Endodermal cell (in vitro differentiated cells): ENCODE measurements around the gene MARVELD3. TPM values are rescaled to one million over a fixed set of nuclear protein-coding genes. Genes with fewer than 3 reads are reported as not detected.
A peak's percentile ranks its signal among the peaks of the same experiment; 100 is the strongest.

ENCODE experiments used
- DNase-seq: peaks from one replicate; pipeline ENCODE4 v3.0.0-alpha.2; 2017
- H3K27ac ChIP-seq: 2 replicates; pipeline ENCODE4 v1.5.1; 2013; ENCODE audit warnings: mild to moderate bottlenecking, low read depth, low read length, moderate library complexity
- H3K27me3 ChIP-seq: 2 replicates; pipeline ENCODE4 v1.6.1; 2013; ENCODE audit warnings: mild to moderate bottlenecking, low read length, moderate library complexity; ENCODE audit not compliant: insufficient read depth, control insufficient read depth, poor library complexity, severe bottlenecking
- H3K36me3 ChIP-seq: 2 replicates; pipeline ENCODE4 v1.7.0; 2013; ENCODE audit warnings: mild to moderate bottlenecking, low read length, moderate library complexity; ENCODE audit not compliant: control insufficient read depth, insufficient read depth
- H3K4me1 ChIP-seq: one replicate; pipeline ENCODE4 v1.7.0; 2013; ENCODE audit warnings: low read length; ENCODE audit not compliant: control insufficient read depth, insufficient read depth
- H3K4me3 ChIP-seq: 2 replicates; pipeline ENCODE4 v1.5.1; 2013; ENCODE audit warnings: mild to moderate bottlenecking, low read length, moderate library complexity
- H3K9ac ChIP-seq: 2 replicates; pipeline ENCODE4 v1.6.1; 2013; ENCODE audit warnings: mild to moderate bottlenecking, low read length, moderate library complexity; ENCODE audit not compliant: poor library complexity, severe bottlenecking; ENCODE audit errors: extremely low read depth
- H3K9me3 ChIP-seq: 2 replicates; pipeline ENCODE4 v1.6.1; 2013; ENCODE audit warnings: mild to moderate bottlenecking, low read length, moderate library complexity; ENCODE audit not compliant: control insufficient read depth
- H3K27ac Mint-ChIP-seq: 2 replicates; pipeline ENCODE4 v1.8.0; 2020; ENCODE audit warnings: mixed read lengths
- H3K27me3 Mint-ChIP-seq: 2 replicates; pipeline ENCODE4 v1.8.0; 2021; ENCODE audit warnings: mild to moderate bottlenecking, mixed read lengths; ENCODE audit not compliant: insufficient read depth
- H3K36me3 Mint-ChIP-seq: 2 replicates; pipeline ENCODE4 v1.8.0; 2020; ENCODE audit warnings: low read depth, mixed read lengths
- H3K4me1 Mint-ChIP-seq: 2 replicates; pipeline ENCODE4 v1.8.0; 2020; ENCODE audit warnings: mixed read lengths
- H3K4me3 Mint-ChIP-seq: 2 replicates; pipeline ENCODE4 v1.8.0; 2020; ENCODE audit warnings: mild to moderate bottlenecking, moderate library complexity, mixed read lengths
- H3K9me3 Mint-ChIP-seq: 2 replicates; pipeline ENCODE4 v1.8.0; 2020; ENCODE audit warnings: mild to moderate bottlenecking, mixed read lengths
- CTCF ChIP-seq: fragments of 200-600 bp; sonication (generic); conservative IDR thresholded peaks from 2 replicates; pipeline ENCODE4 v1.5.0; 2021; ENCODE audit warnings: antibody characterized with exemption, mild to moderate bottlenecking
- WGBS, 2 experiments: methylation state at CpG; one replicate each; pipeline versions ENCODE4 v1.1.5 to v1.1.7; 2013; ENCODE audit warnings: missing lambda C conversion rate in 2 of 2, mixed read lengths in 1 of 2; ENCODE audit not compliant: insufficient coverage in 1 of 2, insufficient read length in 1 of 2; 5-methylcytosine and 5-hydroxymethylcytosine counted together
- total RNA-seq, 2 donors: library from RNA; stranded (reverse); fragmentation: NEBNext Ultra II Directional in 1 of 2; extraction: Animal tissue kit (Norgen Biotek cat#: 25700) in 1 of 2; gene quantifications; 2 replicates in 1 of 2; 3 replicates in 1 of 2; pipeline ENCODE4 v1.2.1, GENCODE V29; 2021

The MARVELD3 gene
- total RNA-seq, 2 donors from 2014 or later: 17.6 to 21.8 TPM

GRCh38 chr16:71590584-71590983 lies 35.4 kb upstream of the MARVELD3 start:
- Mint-ChIP-seq H3K4me1 (peaks cover 9% of the 10 kb centered on the region), H3K27me3 (peaks cover 17% of the 10 kb centered on the region)
- no peaks in the 10 kb centered on the region for H3K27me3 ChIP-seq

GRCh38 chr16:71591917-71592316 lies 34.1 kb upstream of the MARVELD3 start:
- no peaks in the 10 kb centered on the region for H3K4me1 ChIP-seq
- 83 to 97% methylated on average over 1 to 2 of the region's 3 CpGs for WGBS, 2 experiments
- H3K4me1 Mint-ChIP-seq: peaks cover 9% of the 10 kb centered on the region
- no peak overlapping the region for H3K4me3 ChIP-seq
- no peaks in the 10 kb centered on the region for H3K9me3 ChIP-seq
- no peak overlapping the region for H3K9ac ChIP-seq
- no peak overlapping the region for H3K27ac ChIP-seq
- H3K9me3 Mint-ChIP-seq: peaks cover 16% of the 10 kb centered on the region
- H3K27me3 ChIP-seq: no peaks in the 10 kb centered on the region
- no peak overlapping the region for H3K4me3 Mint-ChIP-seq
- peaks cover 16% of the 10 kb centered on the region for H3K27me3 Mint-ChIP-seq
- TF ChIP-seq CTCF: no peak
- no peaks in the 10 kb centered on the region for H3K36me3 ChIP-seq
- no peak overlapping the region for H3K27ac Mint-ChIP-seq
- H3K36me3 Mint-ChIP-seq: no peaks in the 10 kb centered on the region
- DNase-seq: no peak

More at GRCh38 chr16:71590584-71590983, 35.4 kb upstream of the MARVELD3 start:
- H3K27ac Mint-ChIP-seq: no peak overlapping the region
- H3K4me3 Mint-ChIP-seq: no peak overlapping the region
- Histone ChIP-seq H3K27ac (no peak overlapping the region), H3K9ac (no peak overlapping the region), H3K9me3 (no peaks in the 10 kb centered on the region), H3K4me1 (no peaks in the 10 kb centered on the region), H3K4me3 (no peak overlapping the region), H3K36me3 (no peaks in the 10 kb centered on the region)
- no peak for DNase-seq
- WGBS, 2 experiments: 87 to 94% methylated on average over 4 of the region's 4 CpGs
- no peak for TF ChIP-seq CTCF
- H3K9me3 Mint-ChIP-seq: peaks cover 16% of the 10 kb centered on the region
- no peaks in the 10 kb centered on the region for H3K36me3 Mint-ChIP-seq

- no peak for DNase-seq
- Histone ChIP-seq H3K9me3 (no peaks in the 10 kb centered on the region), H3K4me1 (no peaks in the 10 kb centered on the region), H3K27me3 (no peaks in the 10 kb centered on the region), H3K27ac (no peak overlapping the region), H3K9ac (no peak overlapping the region), H3K4me3 (no peak overlapping the region), H3K36me3 (no peaks in the 10 kb centered on the region)
- Mint-ChIP-seq H3K27ac (peak overlapping the region; percentile 44), H3K4me1 (peaks cover 14% of the 10 kb centered on the region), H3K4me3 (no peak overlapping the region), H3K9me3 (peaks cover 8% of the 10 kb centered on the region), H3K27me3 (peaks cover 15% of the 10 kb centered on the region), H3K36me3 (no peaks in the 10 kb centered on the region)
- TF ChIP-seq CTCF: no peak
- WGBS, 2 experiments: 88% methylated on average over 2 of the region's 3 CpGs; no CpG with 5 or more reads in 1 of the 2 experiments
These were observed 32.7 kb upstream of the MARVELD3 start for GRCh38 chr16:71593048-71593999.
